Fibroblast of lung (primary cell): ENCODE results near the gene FRK. TPM values are rescaled to one million over a fixed set of nuclear protein-coding genes. Genes with fewer than 3 reads are reported as not detected.

Source experiments
- DNase-seq, 2 donors: peaks; one replicate each; pipeline versions ENCODE4 v3.0.0 to v3.0.0-alpha.2; 2010; ENCODE audit warnings: low read depth in 2 of 2
- H2AFZ ChIP-seq: 2 replicates; pipeline ENCODE4 v1.5.1; 2012; ENCODE audit warnings: low read length, control low read depth, inconsistent platforms
- H3K27ac ChIP-seq: 2 replicates; pipeline ENCODE4 v1.5.1; 2011; ENCODE audit warnings: low read length, control low read depth; ENCODE audit not compliant: insufficient read depth
- H3K27me3 ChIP-seq: 2 replicates; pipeline ENCODE4 v1.5.1; 2011; ENCODE audit warnings: mild to moderate bottlenecking, low read length; ENCODE audit not compliant: control insufficient read depth, insufficient read depth
- H3K36me3 ChIP-seq: 2 replicates; pipeline ENCODE4 v1.5.1; 2011; ENCODE audit warnings: low read length; ENCODE audit not compliant: control insufficient read depth, insufficient read depth
- H3K4me1 ChIP-seq: 2 replicates; pipeline ENCODE4 v1.5.1; 2011; ENCODE audit warnings: low read length; ENCODE audit not compliant: control insufficient read depth, insufficient read depth; ENCODE audit errors: extremely low read depth
- H3K4me2 ChIP-seq: 2 replicates; pipeline ENCODE4 v1.5.1; 2011; ENCODE audit warnings: low read length, control low read depth; ENCODE audit not compliant: insufficient read depth; ENCODE audit errors: extremely low read depth
- H3K4me3 ChIP-seq, 4 experiments: fragments of 200-600 bp in 1 of 4; sonication (generic) in 1 of 4; replicated peaks in 1 of 4; 2 replicates each; pipeline ENCODE4 v1.5.1; 2011 to 2016; ENCODE audit warnings: low read length in 4 of 4, low read depth in 3 of 4, mild to moderate bottlenecking in 3 of 4, control low read depth in 2 of 4, inconsistent platforms in 1 of 4, mixed read lengths in 1 of 4; ENCODE audit not compliant: insufficient read depth in 1 of 4; ENCODE audit errors: control extremely low read depth in 1 of 4
- H3K79me2 ChIP-seq: 2 replicates; pipeline ENCODE4 v1.5.1; 2012; ENCODE audit warnings: mild to moderate bottlenecking, low read length, inconsistent platforms; ENCODE audit not compliant: control insufficient read depth, insufficient read depth
- H3K9ac ChIP-seq: 2 replicates; pipeline ENCODE4 v1.5.1; 2011; ENCODE audit warnings: mild to moderate bottlenecking, low read length, control low read depth; ENCODE audit not compliant: insufficient read depth
- H3K9me3 ChIP-seq: 2 replicates; pipeline ENCODE4 v1.5.1; 2012; ENCODE audit warnings: low read depth, low read length; ENCODE audit not compliant: control insufficient read depth, insufficient read depth
- H4K20me1 ChIP-seq: 2 replicates; pipeline ENCODE4 v1.5.1; 2011; ENCODE audit warnings: low read length; ENCODE audit not compliant: control insufficient read depth, insufficient read depth; ENCODE audit errors: extremely low read depth
- EZH2 ChIP-seq: IDR thresholded peaks from 2 replicates; pipeline ENCODE4 v1.5.1; 2012; ENCODE audit warnings: low read length, control low read depth, mild to moderate bottlenecking; ENCODE audit errors: missing control alignments
- polyA plus RNA-seq, 2 donors: library from polyadenylated mRNA; depleted of rRNA in 1 of 2; stranded (reverse) in 1 of 2; unstranded in 1 of 2; fragments of >200 nt; gene quantifications; 2 replicates each; pipeline ENCODE4 v1.2.1, GENCODE V29; 2011 to 2012; ENCODE audit warnings: missing spikeins in 1 of 2
- total RNA-seq: library from RNA; depleted of rRNA; stranded (reverse); fragments of >200 nt; gene quantifications from 2 replicates; pipeline ENCODE4 v1.2.1, GENCODE V29; 2014
- TF ChIP-seq, protein P1 (sequence below), 2 donors: IDR thresholded peaks in 1 of 2; conservative IDR thresholded peaks in 1 of 2; 1 replicate in 1 of 2; 2 replicates in 1 of 2; pipeline ENCODE4 v1.5.1; 2011 to 2012; ENCODE audit warnings: low read length in 2 of 2, control low read depth in 1 of 2, inconsistent platforms in 1 of 2, low read depth in 1 of 2, mild to moderate bottlenecking in 1 of 2

The FRK gene
- total and polyA plus RNA-seq, 2 donors (not counting 1 experiment from before 2014, with no cell fraction given) = 0.18 to 0.33 TPM

DNA sequence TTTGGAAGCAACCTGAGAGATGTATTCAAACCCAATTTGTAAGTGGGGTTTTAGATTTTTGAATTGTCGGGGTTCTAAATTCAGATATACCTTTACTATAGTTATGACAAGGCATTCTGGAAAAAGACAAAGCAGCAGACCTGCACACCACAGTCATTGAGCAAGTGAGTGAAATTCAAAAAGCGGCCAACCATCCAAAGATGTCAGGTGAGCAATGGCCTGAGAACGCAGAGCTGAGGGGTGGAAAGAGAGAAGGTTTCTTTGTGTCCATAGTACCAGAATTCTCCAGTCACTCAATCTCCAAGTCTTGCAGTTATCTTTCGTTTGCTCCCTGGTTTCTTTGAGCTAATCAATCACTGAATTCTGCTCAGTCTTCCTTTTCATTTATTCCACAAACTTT is 1.8 kb upstream of the FRK start:
- TF ChIP-seq EZH2 = no peak
- TF ChIP-seq, protein P1, sequence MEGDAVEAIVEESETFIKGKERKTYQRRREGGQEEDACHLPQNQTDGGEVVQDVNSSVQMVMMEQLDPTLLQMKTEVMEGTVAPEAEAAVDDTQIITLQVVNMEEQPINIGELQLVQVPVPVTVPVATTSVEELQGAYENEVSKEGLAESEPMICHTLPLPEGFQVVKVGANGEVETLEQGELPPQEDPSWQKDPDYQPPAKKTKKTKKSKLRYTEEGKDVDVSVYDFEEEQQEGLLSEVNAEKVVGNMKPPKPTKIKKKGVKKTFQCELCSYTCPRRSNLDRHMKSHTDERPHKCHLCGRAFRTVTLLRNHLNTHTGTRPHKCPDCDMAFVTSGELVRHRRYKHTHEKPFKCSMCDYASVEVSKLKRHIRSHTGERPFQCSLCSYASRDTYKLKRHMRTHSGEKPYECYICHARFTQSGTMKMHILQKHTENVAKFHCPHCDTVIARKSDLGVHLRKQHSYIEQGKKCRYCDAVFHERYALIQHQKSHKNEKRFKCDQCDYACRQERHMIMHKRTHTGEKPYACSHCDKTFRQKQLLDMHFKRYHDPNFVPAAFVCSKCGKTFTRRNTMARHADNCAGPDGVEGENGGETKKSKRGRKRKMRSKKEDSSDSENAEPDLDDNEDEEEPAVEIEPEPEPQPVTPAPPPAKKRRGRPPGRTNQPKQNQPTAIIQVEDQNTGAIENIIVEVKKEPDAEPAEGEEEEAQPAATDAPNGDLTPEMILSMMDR (conservative IDR thresholded peaks at IDR 0.05 in 1 of 2, IDR thresholded peaks at IDR 0.05 in 1 of 2; ENCODE audit: low read depth in 1 of 2, low read length in 2 of 2) = no peak
- Histone ChIP-seq H3K36me3 (no peaks in the 10 kb centered on the region), H3K27me3 (no peaks in the 10 kb centered on the region), H3K4me3 (no peak overlapping the region), H2AFZ (no peak overlapping the region), H3K27ac (no peak overlapping the region), H3K4me1 (no peaks in the 10 kb centered on the region), H3K4me2 (no peak overlapping the region), H4K20me1 (no peaks in the 10 kb centered on the region), H3K79me2 (no peaks in the 10 kb centered on the region), H3K9me3 (no peaks in the 10 kb centered on the region), H3K9ac (no peak overlapping the region)
- DNase-seq = no peak

DNA sequence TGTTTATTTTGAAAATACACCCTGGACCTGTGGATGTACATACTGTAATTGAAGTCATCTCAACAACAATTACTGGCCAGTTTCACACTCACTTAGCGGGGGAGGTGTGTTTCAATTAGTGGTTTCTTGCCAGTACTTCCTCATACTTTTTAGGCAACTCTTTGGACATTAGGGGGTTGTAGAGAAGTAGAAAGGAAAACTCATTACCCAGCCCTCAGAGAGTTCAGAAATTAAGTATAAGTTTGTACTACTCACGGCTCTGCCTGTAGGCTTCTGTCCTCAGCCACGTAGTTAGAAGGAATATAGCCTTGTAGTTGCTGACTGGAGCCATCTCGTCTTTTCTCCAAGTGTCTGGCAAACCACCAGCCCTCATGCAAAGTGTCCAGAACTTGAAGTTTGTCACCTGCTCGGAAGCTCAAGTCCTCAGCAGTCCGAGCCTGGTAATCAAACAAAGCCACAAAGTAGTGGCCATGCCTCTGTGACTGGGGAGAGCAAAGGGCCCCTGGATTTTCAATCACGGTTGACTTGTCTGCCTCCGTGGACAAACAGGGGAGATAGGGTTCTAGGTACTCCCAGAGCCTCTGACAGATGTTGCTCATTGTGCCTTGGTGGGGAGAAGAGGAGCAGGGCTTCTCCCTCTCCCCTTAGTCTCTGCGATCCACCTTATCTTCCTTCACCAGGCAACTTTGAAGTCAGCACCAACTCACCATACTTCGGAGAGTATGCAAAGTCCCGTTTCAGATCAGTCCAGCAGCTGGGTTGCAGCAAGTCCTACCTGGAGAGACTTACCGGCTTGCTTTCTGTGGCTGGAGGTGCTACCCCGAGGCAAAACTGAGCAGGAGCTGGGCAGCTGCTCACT is 749 bp downstream of the FRK start:
- Histone ChIP-seq H4K20me1 (no peaks in the 10 kb centered on the region), H3K36me3 (no peaks in the 10 kb centered on the region), H3K27me3 (no peaks in the 10 kb centered on the region), H3K27ac (no peak overlapping the region), H3K4me1 (no peaks in the 10 kb centered on the region), H3K9ac (no peak overlapping the region), H3K4me3 (peak overlapping the region; percentile 2 to 64 (median 28)), H2AFZ (peak overlapping the region; percentile 74), H3K79me2 (no peaks in the 10 kb centered on the region), H3K4me2 (peak overlapping the region; percentile 72), H3K9me3 (no peaks in the 10 kb centered on the region)
- TF ChIP-seq, protein P1 (conservative IDR thresholded peaks at IDR 0.05 in 1 of 2, IDR thresholded peaks at IDR 0.05 in 1 of 2; ENCODE audit: low read depth in 1 of 2, low read length in 2 of 2) = no peak
- TF ChIP-seq EZH2 = no peak
- peak; percentile 7 to 11 for DNase-seq

- no peaks in the 10 kb centered on the region for H3K79me2 ChIP-seq
- DNase-seq = no peak
- H4K20me1 ChIP-seq = no peaks in the 10 kb centered on the region
- no peaks in the 10 kb centered on the region for H3K36me3 ChIP-seq
- H3K4me2 ChIP-seq = no peak overlapping the region
- no peaks in the 10 kb centered on the region for H3K27me3 ChIP-seq
- no peaks in the 10 kb centered on the region for H3K9me3 ChIP-seq
- no peaks in the 10 kb centered on the region for H3K4me1 ChIP-seq
- no peak overlapping the region for H3K27ac ChIP-seq
- no peak overlapping the region for H3K4me3 ChIP-seq
- no peak overlapping the region for H3K9ac ChIP-seq
- H2AFZ ChIP-seq = no peak overlapping the region
- TF ChIP-seq EZH2 = no peak
- TF ChIP-seq, protein P1 (conservative IDR thresholded peaks at IDR 0.05 in 1 of 2, IDR thresholded peaks at IDR 0.05 in 1 of 2; ENCODE audit: low read depth in 1 of 2, low read length in 2 of 2) = no peak
Measured at GRCh38 chr6:116057766-116058165, 2.9 kb downstream of the FRK start.
